Hepatocyte (in vitro differentiated cells): ENCODE data around the gene PLPP4.

Experiments used
- EZH2 ChIP-seq: fragments of 200-600 bp; sonication (generic); IDR thresholded peaks from 2 replicates; pipeline ENCODE4 v1.6.1; 2016; ENCODE audit warnings: antibody characterized with exemption, mild to moderate bottlenecking, borderline replicate concordance
- EZH2phosphoT487 ChIP-seq: fragments of 200-600 bp; sonication (generic); IDR thresholded peaks from one replicate; pipeline ENCODE4 v1.6.1; 2018; ENCODE audit warnings: antibody characterized with exemption, mild to moderate bottlenecking, low read depth, moderate library complexity; ENCODE audit not compliant: unreplicated experiment, severe bottlenecking
- TF ChIP-seq, protein P1 (sequence below): fragments of 200-600 bp; sonication (generic); IDR thresholded peaks from 2 replicates; pipeline ENCODE4 v1.5.1; 2016; ENCODE audit warnings: antibody characterized with exemption, mild to moderate bottlenecking; ENCODE audit not compliant: poor library complexity

DNA sequence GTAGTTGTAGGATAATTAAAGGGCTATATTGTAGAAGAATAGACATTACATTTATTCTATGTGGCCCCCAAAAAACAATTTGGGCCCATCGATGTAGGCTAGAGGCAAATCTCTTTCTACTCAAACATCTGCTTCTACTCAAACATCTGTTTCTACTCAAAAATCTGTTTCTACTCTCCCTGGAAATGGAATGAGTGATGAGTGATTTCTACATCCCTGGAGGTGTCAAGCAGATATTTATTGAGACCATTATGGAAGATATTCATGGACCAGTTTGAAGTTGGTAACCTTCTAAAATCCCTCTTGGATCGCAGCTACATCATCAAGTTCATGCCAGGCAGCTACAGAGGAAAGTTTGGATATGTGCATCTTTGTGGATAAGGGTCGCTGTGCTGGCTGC lies 5.1 kb upstream of the PLPP4 start:
- TF ChIP-seq, protein P1, sequence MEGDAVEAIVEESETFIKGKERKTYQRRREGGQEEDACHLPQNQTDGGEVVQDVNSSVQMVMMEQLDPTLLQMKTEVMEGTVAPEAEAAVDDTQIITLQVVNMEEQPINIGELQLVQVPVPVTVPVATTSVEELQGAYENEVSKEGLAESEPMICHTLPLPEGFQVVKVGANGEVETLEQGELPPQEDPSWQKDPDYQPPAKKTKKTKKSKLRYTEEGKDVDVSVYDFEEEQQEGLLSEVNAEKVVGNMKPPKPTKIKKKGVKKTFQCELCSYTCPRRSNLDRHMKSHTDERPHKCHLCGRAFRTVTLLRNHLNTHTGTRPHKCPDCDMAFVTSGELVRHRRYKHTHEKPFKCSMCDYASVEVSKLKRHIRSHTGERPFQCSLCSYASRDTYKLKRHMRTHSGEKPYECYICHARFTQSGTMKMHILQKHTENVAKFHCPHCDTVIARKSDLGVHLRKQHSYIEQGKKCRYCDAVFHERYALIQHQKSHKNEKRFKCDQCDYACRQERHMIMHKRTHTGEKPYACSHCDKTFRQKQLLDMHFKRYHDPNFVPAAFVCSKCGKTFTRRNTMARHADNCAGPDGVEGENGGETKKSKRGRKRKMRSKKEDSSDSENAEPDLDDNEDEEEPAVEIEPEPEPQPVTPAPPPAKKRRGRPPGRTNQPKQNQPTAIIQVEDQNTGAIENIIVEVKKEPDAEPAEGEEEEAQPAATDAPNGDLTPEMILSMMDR, result no peak
- TF ChIP-seq EZH2 (no peak), EZH2phosphoT487 (no peak)
